Ovary (tissue), 9 donors: ENCODE data around the gene CHRNA10. TPM values are rescaled to one million over a fixed set of nuclear protein-coding genes. Genes with fewer than 3 reads are reported as not detected.
"Not testable (repeated sequence)": the region's sequence is repeated elsewhere in the genome, so short reads cannot be mapped to it uniquely, and the experiment has no call there.

ENCODE experiments used
- DNase-seq, 5 donors: peaks; one replicate each; pipeline ENCODE4 v3.0.0-alpha.2; 2019 to 2020
- H3K27ac ChIP-seq, 2 donors: fragments of 200-600 bp; one replicate each; pipeline versions ENCODE4 v1.5.1 to v1.8.0; 2019 to 2022
- H3K27me3 ChIP-seq: fragments of 200-600 bp; one replicate; pipeline ENCODE4 v1.8.0; 2022
- H3K36me3 ChIP-seq: fragments of 200-600 bp; sonication (generic); one replicate; pipeline ENCODE4 v1.5.1; 2019
- H3K4me1 ChIP-seq: one replicate; pipeline ENCODE4 v1.8.1; 2013; ENCODE audit warnings: mild to moderate bottlenecking, moderate library complexity; ENCODE audit not compliant: insufficient read depth
- H3K4me3 ChIP-seq: fragments of 200-600 bp; sonication (generic); one replicate; pipeline ENCODE4 v1.5.1; 2017
- H3K9me3 ChIP-seq, 2 donors: fragments of 200-600 bp in 1 of 2; sonication (generic) in 1 of 2; one replicate each; pipeline versions ENCODE4 v1.5.1 to v1.8.1; 2013 to 2019; ENCODE audit warnings: mild to moderate bottlenecking in 1 of 2, moderate library complexity in 1 of 2
- EP300 ChIP-seq: sonication (generic); formaldehyde crosslinking; IDR thresholded peaks from one replicate; pipeline ENCODE4 v1.6.1; 2017; ENCODE audit warnings: antibody characterized with exemption
- POLR2A ChIP-seq: fragments of 450-650 bp; IDR thresholded peaks from one replicate; pipeline ENCODE4 v1.6.1; 2017; ENCODE audit warnings: antibody characterized with exemption, mild to moderate bottlenecking, moderate library complexity
- WGBS, 3 donors: extraction: QIAGEN DNeasy Blood & Tissue Kit in 1 of 3; methylation state at CpG; one replicate each; pipeline versions ENCODE4 v1.1.5 to v1.1.7; 2013 to 2017; 5-methylcytosine and 5-hydroxymethylcytosine counted together
- intact Hi-C, 4 donors: fragments of 100-400 bp; cut with DNase I; formaldehyde crosslinking; loops; one replicate each; pipeline versions ENCODE4 v1.11.0 to v1.15.1; 2022 to 2023
- polyA plus RNA-seq, 2 donors: library from polyadenylated mRNA; stranded (reverse); fragments of 200-250 nt in 1 of 2; fragments of 350-450 nt in 1 of 2; fragmentation: Illumina TruSeq in 1 of 2; extraction: RNeasy Lipid Tissue Mini Kit (QIAGEN cat#74804) in 1 of 2; gene quantifications; one replicate each; pipeline ENCODE4 v1.2.3, GENCODE V29; 2013 to 2014
- total RNA-seq, 7 donors: library from RNA; depleted of rRNA in 2 of 7; stranded (reverse); fragments of >200 nt in 2 of 7; fragmentation: NEBNext Ultra II Directional in 3 of 7; extraction: Animal tissue kit (Norgen Biotek cat#: 25700) in 3 of 7; gene quantifications; one replicate each; pipeline versions ENCODE4 v1.1.0 to v1.2.4, GENCODE V29; 2016 to 2023
- TF ChIP-seq, protein P1 (sequence below), 3 donors: fragments of 450-650 bp in 2 of 3; fragments of 200-600 bp in 1 of 3; IDR thresholded peaks; one replicate each; pipeline versions ENCODE4 v1.5.1 to v1.8.0; 2016 to 2022; ENCODE audit warnings: antibody characterized with exemption in 3 of 3, mild to moderate bottlenecking in 1 of 3
- donor health status: DM: no; HTN: no; CAD: no; lungs with moderate emphysema.
- donor health status: DM: no; HTN: no; CAD: no.
- donor health status: Bipolar disorder and iron deficiency.
- donor health status: DM: yes; HTN: yes; CAD: no.
- donor health status: DM: no; HTN: no; CAD: no.
- donor health status: DM: yes; HTN: yes; CAD: no.

CHRNA10 gene
- total and polyA plus RNA-seq, 9 donors = 0.34 to 3.9 (median 0.79) TPM

DNA sequence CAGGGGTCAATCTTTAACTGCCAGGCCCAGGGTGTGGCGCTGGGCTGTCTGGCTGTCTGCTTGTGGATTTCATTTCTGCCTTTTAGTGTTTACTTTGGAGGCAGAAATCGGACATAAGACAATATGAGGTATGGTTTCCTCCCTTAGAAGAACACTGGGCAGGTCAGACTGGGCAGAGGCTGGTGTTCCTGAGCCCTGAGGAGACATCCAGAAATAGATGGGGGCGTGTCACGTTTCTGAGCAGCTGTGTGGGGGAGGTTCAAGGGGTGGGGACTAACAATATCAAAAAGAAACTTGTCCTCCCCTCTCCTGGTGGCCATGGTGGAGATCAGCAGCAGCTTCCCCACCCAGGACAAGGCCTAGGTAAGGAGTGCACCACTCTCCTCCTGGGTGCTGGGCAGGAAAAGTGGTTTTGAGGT lies 26.4 kb downstream of the CHRNA10 start, which contains the start of gene ART1:
ART1 (plus strand) TSS at position 312 of the 419 bp plus-strand sequence. CDS start 14,086 bp downstream, outside the sequence.
- Histone ChIP-seq H3K4me1 (peaks cover 6% of the 10 kb centered on the region), H3K4me3 (no peak within 1 kb of the TSS), H3K27ac (no peak within 1 kb of the TSS), H3K27me3 (no peaks in the 10 kb centered on the region), H3K36me3 (no peaks in the 10 kb centered on the region), H3K9me3 (no peaks in the 10 kb centered on the region)
- no peak for TF ChIP-seq POLR2A
- no peak for TF ChIP-seq EP300
- TF ChIP-seq, protein P1, sequence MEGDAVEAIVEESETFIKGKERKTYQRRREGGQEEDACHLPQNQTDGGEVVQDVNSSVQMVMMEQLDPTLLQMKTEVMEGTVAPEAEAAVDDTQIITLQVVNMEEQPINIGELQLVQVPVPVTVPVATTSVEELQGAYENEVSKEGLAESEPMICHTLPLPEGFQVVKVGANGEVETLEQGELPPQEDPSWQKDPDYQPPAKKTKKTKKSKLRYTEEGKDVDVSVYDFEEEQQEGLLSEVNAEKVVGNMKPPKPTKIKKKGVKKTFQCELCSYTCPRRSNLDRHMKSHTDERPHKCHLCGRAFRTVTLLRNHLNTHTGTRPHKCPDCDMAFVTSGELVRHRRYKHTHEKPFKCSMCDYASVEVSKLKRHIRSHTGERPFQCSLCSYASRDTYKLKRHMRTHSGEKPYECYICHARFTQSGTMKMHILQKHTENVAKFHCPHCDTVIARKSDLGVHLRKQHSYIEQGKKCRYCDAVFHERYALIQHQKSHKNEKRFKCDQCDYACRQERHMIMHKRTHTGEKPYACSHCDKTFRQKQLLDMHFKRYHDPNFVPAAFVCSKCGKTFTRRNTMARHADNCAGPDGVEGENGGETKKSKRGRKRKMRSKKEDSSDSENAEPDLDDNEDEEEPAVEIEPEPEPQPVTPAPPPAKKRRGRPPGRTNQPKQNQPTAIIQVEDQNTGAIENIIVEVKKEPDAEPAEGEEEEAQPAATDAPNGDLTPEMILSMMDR (IDR thresholded peaks at IDR 0.05) = no peak
- no peak for DNase-seq
- 63 to 73% (median 68%) methylated on average over 4 of the region's 4 CpGs for WGBS, 3 donors
- intact Hi-C loops = no loop called here

- 23 to 27% (median 25%) methylated on average over 11 of the region's 11 CpGs for WGBS, 3 donors
- intact Hi-C loops, H3K9me3 ChIP-seq, H3K4me1 ChIP-seq, H3K27ac ChIP-seq, H3K36me3 ChIP-seq, H3K27me3 ChIP-seq: not testable (repeated sequence)
- peak in 2 of 5 donors; percentile 27 to 39 for DNase-seq
- peak overlapping the region; percentile 15 for H3K4me3 ChIP-seq
Measured at GRCh38 chr11:3643102-3643546, 28.1 kb downstream of the CHRNA10 start.

- TF ChIP-seq POLR2A (peak; percentile 34), EP300 (no peak)
- Histone ChIP-seq H3K4me1 (peaks cover 6% of the 10 kb centered on the region), H3K4me3 (peak overlapping the region; percentile 51), H3K27me3 (no peaks in the 10 kb centered on the region), H3K36me3 (no peaks in the 10 kb centered on the region), H3K9me3 (no peaks in the 10 kb centered on the region), H3K27ac (peak overlapping the region; percentile 39 to 78)
- peak; percentile 89 to 93 (median 92) for DNase-seq
- intact Hi-C loops = no loop called here
- 1% methylated on average over 38 to 55 of the region's 55 CpGs for WGBS, 3 donors
Measured at GRCh38 chr11:3642071-3642951, 28.9 kb downstream of the CHRNA10 start.

GRCh38 chr11:3641701-3642070 lies 29.5 kb downstream of the CHRNA10 start, which contains the start of gene ART5:
Gene ART5 (minus strand): TSS chr11:3641992. CDS start chr11:3641862, 130 bp downstream.
- H3K36me3 ChIP-seq = no peaks in the 10 kb centered on the region
- no peak for DNase-seq
- peaks cover 6% of the 10 kb centered on the region for H3K4me1 ChIP-seq
- 6 to 17% (median 17%) methylated on average over 17 to 21 of the region's 21 CpGs for WGBS, 3 donors
- TF ChIP-seq, protein P1 (IDR thresholded peaks at IDR 0.05) = no peak
- TF ChIP-seq POLR2A (no peak), EP300 (no peak)
- intact Hi-C loops = no loop called here
- H3K27me3 ChIP-seq = no peaks in the 10 kb centered on the region
- peak within 1 kb of the TSS; percentile 39 to 78 for H3K27ac ChIP-seq
- peak within 1 kb of the TSS; percentile 51 for H3K4me3 ChIP-seq
- no peaks in the 10 kb centered on the region for H3K9me3 ChIP-seq

DNA sequence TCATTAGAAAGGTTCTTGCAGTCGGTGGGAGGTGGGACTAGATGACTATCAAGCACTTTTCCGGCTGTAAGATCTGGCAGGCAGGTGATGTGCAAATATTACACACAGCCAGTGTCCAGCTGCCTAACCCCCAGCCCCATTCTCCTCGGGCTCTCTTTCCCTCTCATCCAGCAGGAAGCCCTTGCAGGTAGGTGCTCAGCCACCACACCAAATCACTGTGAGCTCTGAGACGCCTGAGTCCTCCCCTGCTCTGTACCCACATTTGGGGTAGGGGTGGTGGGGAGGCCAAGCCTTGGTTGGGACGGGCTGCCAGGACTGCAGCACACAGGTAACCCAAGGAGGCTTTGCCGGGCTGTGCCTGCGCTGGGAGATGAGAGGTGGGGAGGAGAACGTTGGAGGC lies 30.0 kb downstream of the CHRNA10 start:
- 51 to 61% (median 52%) methylated on average over 8 of the region's 8 CpGs for WGBS, 3 donors
- Histone ChIP-seq H3K36me3 (no peaks in the 10 kb centered on the region), H3K4me3 (no peak overlapping the region), H3K9me3 (no peaks in the 10 kb centered on the region), H3K4me1 (peaks cover 6% of the 10 kb centered on the region), H3K27me3 (no peaks in the 10 kb centered on the region), H3K27ac (peak overlapping the region in 1 of 2 donors; percentile 78)
- peak in 1 of 5 donors; percentile 32 for DNase-seq
- intact Hi-C loops = no loop called here
- no peak for TF ChIP-seq EP300
- TF ChIP-seq, protein P1 (IDR thresholded peaks at IDR 0.05) = no peak
- TF ChIP-seq POLR2A = no peak
